Measurements from ENCODE around the gene CDC27. TPM values are rescaled to one million over a fixed set of nuclear protein-coding genes. Genes with fewer than 3 reads are reported as not detected.

The CDC27 gene
- total and polyA plus RNA-seq, 2 of the 4 experiments (the other 2 are of a cell fraction), result 47.7 to 190 TPM

GRCh38 chr17:47231866-47232265 is 42.8 kb upstream of the CDC27 start:
- Histone ChIP-seq H3K4me2 (ENCODE audit: low read depth, low read length) (no peak overlapping the region), H2BK5ac (ENCODE audit: low read depth, low read length, poor library complexity, severe bottlenecking) (no peak overlapping the region), H2AK9ac (replicated peaks; ENCODE audit: low read depth, low read length, poor library complexity) (no peak overlapping the region), H3K4me1 (ENCODE audit: control insufficient read depth, insufficient read depth, low read length) (peaks cover 16% of the 10 kb centered on the region), H4K5ac (ENCODE audit: low read depth, low read length) (peak overlapping the region; percentile 84), H2AFZ (replicated peaks; ENCODE audit: low read length, poor library complexity) (no peak overlapping the region), H3K14ac (replicated peaks; ENCODE audit: low read depth, low read length) (peak overlapping the region; percentile 87; the same call in 1 of the 2 replicates), H3K56ac (ENCODE audit: extremely low read depth, insufficient read depth, low read length) (no peak overlapping the region), H2BK15ac (ENCODE audit: low read depth, low read length) (peak overlapping the region; percentile 86; the same call in 1 of the 3 replicates), H3K4me3 (ENCODE audit: insufficient read depth, low read depth, low read length) (no peak overlapping the region), H3K9me3 (ENCODE audit: control insufficient read depth, insufficient read depth, low read length) (no peaks in the 10 kb centered on the region), H3K9me1 (ENCODE audit: insufficient read depth, low read length) (peaks cover 16% of the 10 kb centered on the region), H4K8ac (ENCODE audit: low read depth in 2 of 2, low read length in 2 of 2) (peak overlapping the region; percentile 62 to 79; a peak in 2 of 4 replicates), H3K36me3 (ENCODE audit: control insufficient read depth, insufficient read depth, low read length) (no peaks in the 10 kb centered on the region), H3K18ac (ENCODE audit: low read depth, low read length) (peak overlapping the region; percentile 90), H3K27me3 (ENCODE audit: control insufficient read depth, insufficient read depth, low read length) (no peaks in the 10 kb centered on the region), H3K79me1 (ENCODE audit: low read depth in 1 of 2, low read length in 2 of 2) (no peaks in the 10 kb centered on the region; a peak in 1 of 4 replicates), H3K23ac (ENCODE audit: low read depth, low read length) (no peak overlapping the region), H4K91ac (ENCODE audit: insufficient read depth, low read depth, low read length) (peak overlapping the region; percentile 73), H2BK20ac (ENCODE audit: low read depth, low read length) (peak overlapping the region; percentile 97), H3K9ac (ENCODE audit: low read depth, low read length) (no peak overlapping the region), H3K27ac (ENCODE audit: insufficient read depth, low read length) (peak overlapping the region; percentile 57; the same call in 1 of the 2 replicates), H2BK120ac (ENCODE audit: low read depth, low read length) (peak overlapping the region; percentile 97), H4K20me1 (ENCODE audit: insufficient read depth, low read length) (no peaks in the 10 kb centered on the region), H3K4ac (ENCODE audit: low read depth, low read length) (peak overlapping the region; percentile 84), H2AK5ac (ENCODE audit: low read depth, low read length) (peak overlapping the region; percentile 95)
- WGBS, 2 experiments (ENCODE audit: extremely low coverage in 2 of 2, insufficient read length in 1 of 2), result no CpG with 5 or more reads among the region's 3 CpGs
- ChIA-PET POLR2A (ENCODE audit: unreplicated experiment) (no interaction called here), CTCF (interaction anchor here (3.4 kb wide), 1 partner anchor 84 kb away, joined by 30 read pairs; no protein-coding TSS in a partner anchor)
- ATAC-seq (ENCODE audit: low read depth) (no peak), DNase-seq (no peak)
- in situ Hi-C loops (cut with MboI; ENCODE audit: low sequenced_read_pairs), result loop anchor here (5.0 kb wide), 1 partner anchor 80 kb away; no protein-coding TSS in a partner anchor
- no peak for TF ChIP-seq MAZ (IDR thresholded peaks at IDR 0.05; ENCODE audit: borderline replicate concordance, low read depth, low read length)
- TF ChIP-seq RCOR1 (IDR thresholded peaks at IDR 0.05; ENCODE audit: insufficient replicate concordance, low read length), result no peak
- no peak for TF ChIP-seq CEBPB (IDR thresholded peaks at IDR 0.05; ENCODE audit: low read depth, low read length)
- TF ChIP-seq RAD21 (IDR thresholded peaks at IDR 0.05; ENCODE audit: low read length), result no peak
- TF ChIP-seq MXI1 (IDR thresholded peaks at IDR 0.05; ENCODE audit: borderline replicate concordance, low read depth, low read length), result no peak
- dilution Hi-C loops (cut with HindIII; ENCODE audit: low sequenced_read_pairs, unreplicated experiment), result no loop called here
- intact Hi-C loops (cut with micrococcal nuclease), result no loop called here
- BruUV-seq (replicated peaks), result no TSS peak
